Panc1 (cell line): ENCODE data around the gene FZD7. TPM values are rescaled to one million over a fixed set of nuclear protein-coding genes. Genes with fewer than 3 reads are reported as not detected.

Experiments used
- ATAC-seq: fragments of 200-7000 bp; cut with Tn5 transposase; 2 replicates; pipeline ENCODE4 v1.9.1; 2020; ENCODE audit warnings: mild to moderate bottlenecking, moderate library complexity
- BruUV-seq: library from RNA; stranded (reverse); fragments of 400-500 nt; replicated peaks from 2 replicates; lab custom pipeline; 2021; lab: Mats Ljungman, UMichigan
- CTCF ChIA-PET: fragments of 300-600 bp; sonication (Branson Sonifier 250); formaldehyde crosslinking; loops from one replicate; lab custom pipeline; 2022; ENCODE audit warnings: antibody characterized with exemption; lab: Charles Lee
- POLR2A ChIA-PET: fragments of 300-600 bp; sonication (Branson Sonifier 250); formaldehyde crosslinking; loops from one replicate; lab custom pipeline; 2022; ENCODE audit warnings: antibody characterized with exemption; lab: Charles Lee
- DNase-seq: peaks from one replicate; pipeline ENCODE4 v3.0.0-alpha.2; 2010; ENCODE audit warnings: low read depth, low spot score
- H3K27ac ChIP-seq: 2 replicates; pipeline ENCODE4 v1.5.1; 2011; ENCODE audit warnings: mild to moderate bottlenecking, low read length, inconsistent platforms
- H3K27me3 ChIP-seq: fragments of 200-500 bp; sonication (Bioruptor generic); 2 replicates; pipeline ENCODE4 v1.6.0; 2014; ENCODE audit warnings: low read length, inconsistent platforms; ENCODE audit not compliant: control insufficient read depth, insufficient read depth
- H3K36me3 ChIP-seq: fragments of 200-500 bp; sonication (Bioruptor generic); 2 replicates; pipeline ENCODE4 v1.5.1; 2014; ENCODE audit warnings: inconsistent platforms, mild to moderate bottlenecking, low read length, moderate library complexity; ENCODE audit not compliant: control insufficient read depth, insufficient read depth
- H3K4me1 ChIP-seq: 2 replicates; pipeline ENCODE4 v1.5.1; 2011; ENCODE audit warnings: inconsistent platforms, mild to moderate bottlenecking, low read length, moderate library complexity; ENCODE audit not compliant: control insufficient read depth, insufficient read depth
- H3K4me3 ChIP-seq, 2 experiments: 2 replicates each; pipeline ENCODE4 v1.5.1; 2011 to 2012; ENCODE audit warnings: low read depth in 2 of 2, low read length in 2 of 2, mild to moderate bottlenecking in 2 of 2, inconsistent platforms in 1 of 2, moderate library complexity in 1 of 2
- H3K9me3 ChIP-seq: fragments of 200-500 bp; sonication (Bioruptor generic); 2 replicates; pipeline ENCODE4 v1.5.1; 2014; ENCODE audit warnings: low read depth, mild to moderate bottlenecking, inconsistent platforms, low read length, moderate library complexity; ENCODE audit not compliant: control insufficient read depth, insufficient read depth
- POLR2AphosphoS5 ChIP-seq: IDR thresholded peaks from 2 replicates; pipeline ENCODE4 v1.6.1; 2012; ENCODE audit warnings: mild to moderate bottlenecking, low read depth, low read length, moderate library complexity
- SIN3A ChIP-seq: IDR thresholded peaks from 2 replicates; pipeline ENCODE4 v1.6.1; 2012; ENCODE audit warnings: low read depth, mild to moderate bottlenecking, low read length, moderate library complexity, borderline replicate concordance; ENCODE audit not compliant: insufficient read depth
- TCF7L2 ChIP-seq: IDR thresholded peaks from 2 replicates; pipeline ENCODE4 v1.6.1; 2011; ENCODE audit warnings: mild to moderate bottlenecking, low read depth, low read length, inconsistent platforms
- in situ Hi-C: cut with HindIII; loops from 2 replicates; pipeline ENCODE4 v1.10.0; 2016; ENCODE audit warnings: low sequenced_read_pairs, low pct_unique_long_range_greater_than_20kb
- intact Hi-C: fragments of 100-400 bp; cut with micrococcal nuclease; formaldehyde crosslinking; loops from one replicate; pipeline ENCODE4 v1.10.0; 2022; ENCODE audit not compliant: unreplicated experiment
- total RNA-seq: library from RNA; stranded (reverse); gene quantifications from one replicate; pipeline ENCODE4 v1.2.1, GENCODE V29; 2021; ENCODE audit not compliant: unreplicated experiment
- TF ChIP-seq, protein P1 (sequence below), 2 experiments: IDR thresholded peaks; 2 replicates each; pipeline ENCODE4 v1.6.1; 2011 to 2012; ENCODE audit warnings: low read depth in 2 of 2, control low read depth in 1 of 2, low read length in 1 of 2, mild to moderate bottlenecking in 1 of 2, moderate library complexity in 1 of 2; ENCODE audit not compliant: insufficient read depth in 1 of 2
- TF ChIP-seq, protein P2 (sequence below): fragments of 450-650 bp; IDR thresholded peaks from 2 replicates; pipeline ENCODE4 v1.5.1; 2017; ENCODE audit warnings: mild to moderate bottlenecking

The FZD7 gene
- total RNA-seq, 1 experiment from 2014 or later = 38.1 TPM

DNA sequence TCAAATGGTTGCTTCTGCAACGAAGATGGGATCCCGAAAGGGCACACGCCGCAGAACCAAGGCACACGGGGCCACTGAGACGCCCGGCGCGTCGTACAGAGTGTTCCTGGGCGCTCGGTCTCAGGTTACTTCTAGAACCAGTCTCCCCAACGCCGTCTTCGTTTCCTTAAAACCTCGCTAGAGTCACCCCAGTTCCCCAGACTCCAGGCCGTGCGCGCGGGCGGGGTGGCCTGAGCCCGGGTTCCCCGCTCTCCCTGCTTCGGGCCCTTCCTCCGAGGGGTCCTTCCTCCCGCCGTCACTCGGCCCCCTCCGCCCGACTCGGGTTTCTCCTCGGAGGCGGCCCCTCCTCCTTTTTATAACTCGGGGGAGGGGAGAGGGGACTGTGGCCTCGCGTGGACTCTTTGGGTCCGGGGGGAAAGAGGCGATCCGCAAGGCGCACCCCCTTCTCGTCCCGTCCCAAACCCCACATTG lies 774 bp upstream of the FZD7 start:
- CTCF ChIA-PET = no interaction called here
- intact Hi-C loops = loop anchor here (10.0 kb wide), 2 partner anchors 168 to 238 kb away; no protein-coding TSS in a partner anchor
- BruUV-seq = TSS peak; percentile 89

DNA sequence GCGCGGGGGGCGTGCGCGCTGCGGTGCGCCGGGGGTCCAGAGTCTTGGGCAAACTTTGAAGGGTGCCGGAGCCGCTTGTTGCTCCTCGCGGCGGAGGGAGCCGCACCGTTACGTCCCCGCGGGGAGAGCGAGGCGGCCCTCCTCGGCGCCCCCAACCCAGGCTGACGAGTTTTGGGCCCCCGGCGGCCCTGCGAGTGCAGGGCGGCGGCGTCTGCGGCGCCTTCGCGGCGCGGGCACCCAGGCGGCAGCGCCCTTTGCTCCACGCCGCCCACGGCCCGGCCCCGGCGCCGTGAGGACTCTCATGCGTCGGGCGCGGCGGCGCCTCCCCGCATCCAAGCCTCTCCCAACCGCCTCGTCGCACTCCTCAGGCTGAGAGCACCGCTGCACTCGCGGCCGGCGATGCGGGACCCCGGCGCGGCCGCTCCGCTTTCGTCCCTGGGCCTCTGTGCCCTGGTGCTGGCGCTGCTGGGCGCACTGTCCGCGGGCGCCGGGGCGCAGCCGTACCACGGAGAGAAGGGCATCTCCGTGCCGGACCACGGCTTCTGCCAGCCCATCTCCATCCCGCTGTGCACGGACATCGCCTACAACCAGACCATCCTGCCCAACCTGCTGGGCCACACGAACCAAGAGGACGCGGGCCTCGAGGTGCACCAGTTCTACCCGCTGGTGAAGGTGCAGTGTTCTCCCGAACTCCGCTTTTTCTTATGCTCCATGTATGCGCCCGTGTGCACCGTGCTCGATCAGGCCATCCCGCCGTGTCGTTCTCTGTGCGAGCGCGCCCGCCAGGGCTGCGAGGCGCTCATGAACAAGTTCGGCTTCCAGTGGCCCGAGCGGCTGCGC lies 814 bp downstream of the FZD7 start:
- ATAC-seq (peak; percentile 18), DNase-seq (no peak)
- POLR2A ChIA-PET = no interaction called here
- BruUV-seq = no TSS peak
- Histone ChIP-seq H3K4me3 (peak overlapping the region; percentile 65 to 66), H3K36me3 (no peaks in the 10 kb centered on the region; the same call in 1 of the 2 replicates), H3K27ac (peak overlapping the region; percentile 35; the same call in 1 of the 2 replicates), H3K27me3 (no peaks in the 10 kb centered on the region), H3K9me3 (no peaks in the 10 kb centered on the region), H3K4me1 (peaks cover 28% of the 10 kb centered on the region)
- in situ Hi-C loops (no loop called here), intact Hi-C loops (loop anchor here (2.0 to 10.0 kb wide), 3 partner anchors 144 to 240 kb away; no protein-coding TSS in a partner anchor)
- TF ChIP-seq SIN3A (no peak), TCF7L2 (no peak), POLR2AphosphoS5 (no peak)
- TF ChIP-seq, protein P1, sequence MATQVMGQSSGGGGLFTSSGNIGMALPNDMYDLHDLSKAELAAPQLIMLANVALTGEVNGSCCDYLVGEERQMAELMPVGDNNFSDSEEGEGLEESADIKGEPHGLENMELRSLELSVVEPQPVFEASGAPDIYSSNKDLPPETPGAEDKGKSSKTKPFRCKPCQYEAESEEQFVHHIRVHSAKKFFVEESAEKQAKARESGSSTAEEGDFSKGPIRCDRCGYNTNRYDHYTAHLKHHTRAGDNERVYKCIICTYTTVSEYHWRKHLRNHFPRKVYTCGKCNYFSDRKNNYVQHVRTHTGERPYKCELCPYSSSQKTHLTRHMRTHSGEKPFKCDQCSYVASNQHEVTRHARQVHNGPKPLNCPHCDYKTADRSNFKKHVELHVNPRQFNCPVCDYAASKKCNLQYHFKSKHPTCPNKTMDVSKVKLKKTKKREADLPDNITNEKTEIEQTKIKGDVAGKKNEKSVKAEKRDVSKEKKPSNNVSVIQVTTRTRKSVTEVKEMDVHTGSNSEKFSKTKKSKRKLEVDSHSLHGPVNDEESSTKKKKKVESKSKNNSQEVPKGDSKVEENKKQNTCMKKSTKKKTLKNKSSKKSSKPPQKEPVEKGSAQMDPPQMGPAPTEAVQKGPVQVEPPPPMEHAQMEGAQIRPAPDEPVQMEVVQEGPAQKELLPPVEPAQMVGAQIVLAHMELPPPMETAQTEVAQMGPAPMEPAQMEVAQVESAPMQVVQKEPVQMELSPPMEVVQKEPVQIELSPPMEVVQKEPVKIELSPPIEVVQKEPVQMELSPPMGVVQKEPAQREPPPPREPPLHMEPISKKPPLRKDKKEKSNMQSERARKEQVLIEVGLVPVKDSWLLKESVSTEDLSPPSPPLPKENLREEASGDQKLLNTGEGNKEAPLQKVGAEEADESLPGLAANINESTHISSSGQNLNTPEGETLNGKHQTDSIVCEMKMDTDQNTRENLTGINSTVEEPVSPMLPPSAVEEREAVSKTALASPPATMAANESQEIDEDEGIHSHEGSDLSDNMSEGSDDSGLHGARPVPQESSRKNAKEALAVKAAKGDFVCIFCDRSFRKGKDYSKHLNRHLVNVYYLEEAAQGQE (IDR thresholded peaks at IDR 0.05; ENCODE audit: insufficient read depth in 1 of 2, low read depth in 2 of 2, low read length in 1 of 2) = 0 out of 4 replicates have a peak, but pooled peaks of 1 of the 2 experiments have one; percentile 14
- CTCF ChIA-PET = no interaction called here

More for the DNA sequence above, 774 bp upstream of the FZD7 start:
- peak overlapping the region; percentile 87 for H3K27ac ChIP-seq
- peak overlapping the region; percentile 67 to 92 for H3K4me3 ChIP-seq
- no peaks in the 10 kb centered on the region for H3K9me3 ChIP-seq
- DNase-seq (no peak), ATAC-seq (peak; percentile 47)
- H3K36me3 ChIP-seq = no peaks in the 10 kb centered on the region; the same call in 1 of the 2 replicates
- H3K4me1 ChIP-seq = peaks cover 13% of the 10 kb centered on the region; the same call in 1 of the 2 replicates
- POLR2A ChIA-PET = no interaction called here
- in situ Hi-C loops = no loop called here
- no peak for TF ChIP-seq SIN3A
- 0 out of 2 replicates have a peak, but pooled peaks have one; percentile 24 for TF ChIP-seq TCF7L2
- no peak for TF ChIP-seq POLR2AphosphoS5
- TF ChIP-seq, protein P1 (IDR thresholded peaks at IDR 0.05; ENCODE audit: insufficient read depth in 1 of 2, low read depth in 2 of 2, low read length in 1 of 2) = no peak
- TF ChIP-seq, protein P2, sequence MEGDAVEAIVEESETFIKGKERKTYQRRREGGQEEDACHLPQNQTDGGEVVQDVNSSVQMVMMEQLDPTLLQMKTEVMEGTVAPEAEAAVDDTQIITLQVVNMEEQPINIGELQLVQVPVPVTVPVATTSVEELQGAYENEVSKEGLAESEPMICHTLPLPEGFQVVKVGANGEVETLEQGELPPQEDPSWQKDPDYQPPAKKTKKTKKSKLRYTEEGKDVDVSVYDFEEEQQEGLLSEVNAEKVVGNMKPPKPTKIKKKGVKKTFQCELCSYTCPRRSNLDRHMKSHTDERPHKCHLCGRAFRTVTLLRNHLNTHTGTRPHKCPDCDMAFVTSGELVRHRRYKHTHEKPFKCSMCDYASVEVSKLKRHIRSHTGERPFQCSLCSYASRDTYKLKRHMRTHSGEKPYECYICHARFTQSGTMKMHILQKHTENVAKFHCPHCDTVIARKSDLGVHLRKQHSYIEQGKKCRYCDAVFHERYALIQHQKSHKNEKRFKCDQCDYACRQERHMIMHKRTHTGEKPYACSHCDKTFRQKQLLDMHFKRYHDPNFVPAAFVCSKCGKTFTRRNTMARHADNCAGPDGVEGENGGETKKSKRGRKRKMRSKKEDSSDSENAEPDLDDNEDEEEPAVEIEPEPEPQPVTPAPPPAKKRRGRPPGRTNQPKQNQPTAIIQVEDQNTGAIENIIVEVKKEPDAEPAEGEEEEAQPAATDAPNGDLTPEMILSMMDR = no peak
- no peaks in the 10 kb centered on the region for H3K27me3 ChIP-seq
